HepG2 (cell line): Measurements from ENCODE around the gene TK2.

Source experiments
- FOXP4 ChIP-seq: sonication (generic); formaldehyde crosslinking; IDR thresholded peaks from 2 replicates; pipeline ENCODE4 v1.4.0; 2020; ENCODE audit warnings: missing genetic modification reagents
- HCFC1 ChIP-seq: fragments of 150-350 bp; IDR thresholded peaks from 2 replicates; pipeline ENCODE4 v1.6.1; 2014; ENCODE audit warnings: low read depth, low read length
- MAX ChIP-seq: IDR thresholded peaks from 2 replicates; pipeline ENCODE4 v1.6.1; 2012; ENCODE audit warnings: inconsistent platforms
- TAF1 ChIP-seq: sonication (generic); formaldehyde crosslinking; IDR thresholded peaks from 2 replicates; pipeline ENCODE4 v1.4.0; 2020; ENCODE audit warnings: missing genetic modification reagents
- TRAFD1 ChIP-seq: sonication (generic); formaldehyde crosslinking; IDR thresholded peaks from 2 replicates; pipeline ENCODE4 v1.5.1; 2020; ENCODE audit warnings: missing genetic modification reagents, mild to moderate bottlenecking, borderline replicate concordance
- ZNF232 ChIP-seq: sonication (generic); formaldehyde crosslinking; IDR thresholded peaks from 2 replicates; pipeline ENCODE4 v1.4.0; 2020; ENCODE audit warnings: missing genetic modification reagents, borderline replicate concordance
- ZZZ3 ChIP-seq: sonication (generic); formaldehyde crosslinking; IDR thresholded peaks from 2 replicates; pipeline ENCODE4 v1.4.0; 2020; ENCODE audit warnings: missing genetic modification reagents, mild to moderate bottlenecking, borderline replicate concordance

GRCh38 chr16:66525396-66526180 lies 24.3 kb downstream of the TK2 start:
- TF ChIP-seq MAX (no peak), FOXP4 (CRISPR knock-in tag) (no peak), TAF1 (CRISPR knock-in tag) (no peak), TRAFD1 (CRISPR knock-in tag) (no peak), HCFC1 (no peak), ZNF232 (no peak), ZZZ3 (CRISPR knock-in tag) (no peak)
